Upper lobe of left lung (tissue), 6 donors: Measurements from ENCODE around the gene MIA. TPM values are rescaled to one million over a fixed set of nuclear protein-coding genes. Genes with fewer than 3 reads are reported as not detected.

Experiments used
- ATAC-seq, 2 donors: fragments of 200-7000 bp; cut with Tn5 transposase; one replicate each; pipeline ENCODE4 v1.9.1; 2022; ENCODE audit warnings: mild to moderate bottlenecking in 2 of 2, moderate library complexity in 2 of 2; ENCODE audit not compliant: low FRiP score in 2 of 2
- DNase-seq, 2 donors: peaks; one replicate each; pipeline ENCODE4 v3.0.0-alpha.2; 2019 to 2020
- H3K27ac ChIP-seq, 4 donors: fragments of 200-600 bp; sonication (generic); one replicate each; pipeline ENCODE4 v1.5.1; 2016 to 2019
- H3K27me3 ChIP-seq, 4 donors: fragments of 200-600 bp; sonication (generic); one replicate each; pipeline ENCODE4 v1.5.1; 2017 to 2019
- H3K36me3 ChIP-seq, 4 donors: fragments of 200-600 bp; sonication (generic); one replicate each; pipeline ENCODE4 v1.5.1; 2016 to 2019
- H3K4me1 ChIP-seq, 4 donors: fragments of 200-600 bp; sonication (generic); one replicate each; pipeline ENCODE4 v1.5.1; 2018 to 2019
- H3K4me3 ChIP-seq, 4 donors: fragments of 200-600 bp; sonication (generic); one replicate each; pipeline ENCODE4 v1.5.1; 2017 to 2019; ENCODE audit warnings: mild to moderate bottlenecking in 2 of 4, moderate library complexity in 1 of 4
- H3K9me3 ChIP-seq, 4 donors: fragments of 200-600 bp; sonication (generic); one replicate each; pipeline ENCODE4 v1.5.1; 2018 to 2019
- EP300 ChIP-seq, 4 donors: sonication (generic); formaldehyde crosslinking; IDR thresholded peaks; one replicate each; pipeline ENCODE4 v1.5.1; 2017; ENCODE audit warnings: antibody characterized with exemption in 4 of 4, control low read depth in 2 of 4
- POLR2A ChIP-seq, 4 donors: fragments of 450-650 bp; IDR thresholded peaks; one replicate each; pipeline ENCODE4 v1.5.1; 2016 to 2017; ENCODE audit warnings: antibody characterized with exemption in 4 of 4, mild to moderate bottlenecking in 2 of 4
- POLR2AphosphoS5 ChIP-seq, 2 donors: sonication (generic); formaldehyde crosslinking; IDR thresholded peaks; one replicate each; pipeline ENCODE4 v1.5.1; 2017; ENCODE audit warnings: antibody characterized with exemption in 2 of 2
- WGBS, 2 donors: methylation state at CpG; one replicate each; pipeline ENCODE4 v1.1.5; 2017 to 2018; 5-methylcytosine and 5-hydroxymethylcytosine counted together
- total RNA-seq, 6 donors: library from RNA; depleted of rRNA in 4 of 6; stranded (reverse); fragments of >200 nt in 4 of 6; gene quantifications; one replicate each; pipeline versions ENCODE4 v1.1.0 to v1.2.1, GENCODE V29; 2016 to 2021
- TF ChIP-seq, protein P1 (sequence below), 6 experiments: fragments of 450-650 bp in 4 of 6; fragments of 200-600 bp in 2 of 6; sonication (generic) in 2 of 6; IDR thresholded peaks; one replicate each; pipeline ENCODE4 v1.5.1; 2016 to 2019; ENCODE audit warnings: antibody characterized with exemption in 6 of 6
- donor health status: DM: no; HTN: no; CAD: no; lungs with moderate emphysema.
- donor health status: DM: no; HTN: yes; CAD: no; lungs with severe emphysema.

Gene MIA
- total RNA-seq, 6 donors from 2014 or later: 1.2 to 5.2 (median 2.1) TPM; not detected in 3

DNA sequence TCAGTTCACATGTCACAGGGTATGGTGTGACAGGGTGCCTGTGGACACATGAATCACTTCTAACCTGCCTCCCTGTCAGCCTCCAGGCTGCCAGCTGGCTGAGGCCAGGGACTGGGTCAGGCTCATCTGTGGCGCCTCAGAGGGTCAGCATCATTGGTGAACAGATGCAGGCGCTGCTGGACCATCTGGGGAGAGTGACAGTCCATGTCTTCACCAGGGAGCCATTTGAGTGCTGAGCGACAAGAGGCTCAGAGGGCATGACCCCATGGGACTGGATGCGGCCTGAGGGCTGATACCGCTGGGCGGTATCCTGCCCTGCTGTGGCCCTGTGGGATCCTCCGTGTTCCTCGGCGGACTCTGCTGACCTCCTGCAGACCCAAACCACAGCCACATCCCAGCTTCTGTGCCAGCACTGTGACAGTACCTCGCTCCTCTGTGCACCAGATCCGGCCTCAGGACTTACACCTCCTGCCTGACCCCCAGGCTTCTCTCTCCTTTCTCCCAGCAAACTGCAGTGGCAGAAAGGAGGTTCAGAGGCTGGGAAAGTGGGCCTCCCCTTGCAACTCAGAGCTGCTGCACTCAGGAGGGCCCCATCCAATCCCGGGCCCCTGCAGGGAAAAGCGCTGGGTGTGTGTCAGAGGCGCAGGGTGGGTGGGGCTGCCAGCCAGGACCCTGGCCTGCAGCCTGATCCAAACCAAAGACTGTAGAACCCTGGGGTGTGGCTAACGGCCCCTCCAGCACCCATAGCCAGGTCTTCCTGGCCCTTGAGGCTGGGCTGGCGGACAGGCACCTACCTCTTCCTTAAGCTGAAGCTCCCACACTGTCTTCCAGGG lies 35.2 kb upstream of the MIA start:
- no peaks in the 10 kb centered on the region for H3K27me3 ChIP-seq
- H3K9me3 ChIP-seq: no peaks in the 10 kb centered on the region
- no peak overlapping the region for H3K4me3 ChIP-seq
- H3K27ac ChIP-seq: peak overlapping the region; percentile 46 to 70 (median 58)
- 86% methylated on average over 16 of the region's 16 CpGs; no CpG with 5 or more reads in 1 of the 2 donors for WGBS, 2 donors
- peak in 1 of 2 donors; percentile 56 for DNase-seq
- no peak for TF ChIP-seq POLR2AphosphoS5 (IDR thresholded peaks at IDR 0.05)
- TF ChIP-seq EP300 (IDR thresholded peaks at IDR 0.05): no peak
- TF ChIP-seq, protein P1, sequence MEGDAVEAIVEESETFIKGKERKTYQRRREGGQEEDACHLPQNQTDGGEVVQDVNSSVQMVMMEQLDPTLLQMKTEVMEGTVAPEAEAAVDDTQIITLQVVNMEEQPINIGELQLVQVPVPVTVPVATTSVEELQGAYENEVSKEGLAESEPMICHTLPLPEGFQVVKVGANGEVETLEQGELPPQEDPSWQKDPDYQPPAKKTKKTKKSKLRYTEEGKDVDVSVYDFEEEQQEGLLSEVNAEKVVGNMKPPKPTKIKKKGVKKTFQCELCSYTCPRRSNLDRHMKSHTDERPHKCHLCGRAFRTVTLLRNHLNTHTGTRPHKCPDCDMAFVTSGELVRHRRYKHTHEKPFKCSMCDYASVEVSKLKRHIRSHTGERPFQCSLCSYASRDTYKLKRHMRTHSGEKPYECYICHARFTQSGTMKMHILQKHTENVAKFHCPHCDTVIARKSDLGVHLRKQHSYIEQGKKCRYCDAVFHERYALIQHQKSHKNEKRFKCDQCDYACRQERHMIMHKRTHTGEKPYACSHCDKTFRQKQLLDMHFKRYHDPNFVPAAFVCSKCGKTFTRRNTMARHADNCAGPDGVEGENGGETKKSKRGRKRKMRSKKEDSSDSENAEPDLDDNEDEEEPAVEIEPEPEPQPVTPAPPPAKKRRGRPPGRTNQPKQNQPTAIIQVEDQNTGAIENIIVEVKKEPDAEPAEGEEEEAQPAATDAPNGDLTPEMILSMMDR (IDR thresholded peaks at IDR 0.05): no peak
- no peak for TF ChIP-seq POLR2A (IDR thresholded peaks at IDR 0.05)
- peaks cover 23 to 70% (median 59%) of the 10 kb centered on the region in 4 donors for H3K36me3 ChIP-seq
- peaks cover 3 to 20% (median 10%) of the 10 kb centered on the region in 4 donors for H3K4me1 ChIP-seq
- peak in 1 of 2 donors; percentile 9 for ATAC-seq

- TF ChIP-seq POLR2AphosphoS5 (IDR thresholded peaks at IDR 0.05): peak; percentile 33 to 37
- peak in 1 of 4 donors; percentile 6 for TF ChIP-seq POLR2A (IDR thresholded peaks at IDR 0.05)
- TF ChIP-seq, protein P1 (IDR thresholded peaks at IDR 0.05): no peak
- no peak for TF ChIP-seq EP300 (IDR thresholded peaks at IDR 0.05)
- Histone ChIP-seq H3K27me3 (no peaks in the 10 kb centered on the region), H3K4me3 (no peak overlapping the region), H3K36me3 (peaks cover 18 to 64% (median 52%) of the 10 kb centered on the region in 4 donors), H3K9me3 (no peaks in the 10 kb centered on the region), H3K27ac (peak overlapping the region; percentile 53 to 70 (median 62)), H3K4me1 (peaks cover 7 to 21% (median 13%) of the 10 kb centered on the region in 4 donors)
- ATAC-seq (peak in 1 of 2 donors; percentile 57), DNase-seq (no peak)
- 66 to 82% methylated on average over 5 to 6 of the region's 6 CpGs for WGBS, 2 donors
These were observed 34.6 kb upstream of the MIA start for GRCh38 chr19:40740747-40741146.

- Histone ChIP-seq H3K9me3 (no peaks in the 10 kb centered on the region), H3K27me3 (no peaks in the 10 kb centered on the region), H3K27ac (peak overlapping the region; percentile 44 to 70 (median 56)), H3K4me1 (peaks cover 8 to 20% (median 12%) of the 10 kb centered on the region in 4 donors), H3K4me3 (no peak overlapping the region), H3K36me3 (peaks cover 10 to 54% (median 42%) of the 10 kb centered on the region in 4 donors)
- ATAC-seq: no peak
- TF ChIP-seq, protein P1 (IDR thresholded peaks at IDR 0.05): no peak
- TF ChIP-seq POLR2AphosphoS5 (IDR thresholded peaks at IDR 0.05) (no peak), EP300 (IDR thresholded peaks at IDR 0.05) (no peak), POLR2A (IDR thresholded peaks at IDR 0.05) (no peak)
- no peak for DNase-seq
- WGBS, 2 donors: 84 to 95% methylated on average over 9 to 10 of the region's 10 CpGs
These were observed 33.6 kb upstream of the MIA start for GRCh38 chr19:40741527-40742390.

DNA sequence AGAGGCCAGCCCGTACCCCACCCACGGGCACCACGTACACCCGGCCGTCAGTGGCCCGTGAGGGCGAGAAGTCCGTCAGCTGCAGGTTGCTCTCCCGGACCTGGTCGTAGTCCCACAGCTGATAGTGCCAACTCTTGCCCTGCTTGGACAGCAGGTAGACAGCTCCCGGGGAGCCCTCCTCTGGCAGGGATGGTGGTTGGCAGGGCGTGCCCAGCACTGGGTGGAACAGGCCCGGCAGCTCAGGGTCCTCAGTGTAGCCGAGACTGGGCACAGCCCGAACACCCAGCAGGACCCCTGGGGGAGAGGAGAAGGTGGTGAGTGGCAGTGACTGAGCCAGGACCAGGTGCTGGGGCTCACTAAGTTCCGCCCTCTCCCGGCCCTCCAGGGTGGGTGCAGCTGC lies 32.8 kb upstream of the MIA start:
- Histone ChIP-seq H3K4me3 (no peak overlapping the region), H3K27me3 (no peaks in the 10 kb centered on the region), H3K36me3 (peaks cover 4 to 47% (median 35%) of the 10 kb centered on the region in 4 donors), H3K27ac (no peak overlapping the region), H3K4me1 (peaks cover 8 to 20% (median 12%) of the 10 kb centered on the region in 4 donors), H3K9me3 (no peaks in the 10 kb centered on the region)
- 85% methylated on average over 10 of the region's 17 CpGs; no CpG with 5 or more reads in 1 of the 2 donors for WGBS, 2 donors
- DNase-seq (peak in 1 of 2 donors; percentile 73), ATAC-seq (no peak)
- TF ChIP-seq POLR2AphosphoS5 (IDR thresholded peaks at IDR 0.05) (no peak), EP300 (IDR thresholded peaks at IDR 0.05) (no peak)

- Histone ChIP-seq H3K4me1 (peaks cover 8 to 20% (median 13%) of the 10 kb centered on the region in 4 donors), H3K4me3 (no peak overlapping the region), H3K9me3 (no peaks in the 10 kb centered on the region), H3K27ac (no peak overlapping the region), H3K27me3 (no peaks in the 10 kb centered on the region), H3K36me3 (peaks cover under 1 to 42% (median 31%) of the 10 kb centered on the region in 4 donors)
- TF ChIP-seq, protein P1 (IDR thresholded peaks at IDR 0.05): no peak
- TF ChIP-seq POLR2AphosphoS5 (IDR thresholded peaks at IDR 0.05): no peak
- TF ChIP-seq EP300 (IDR thresholded peaks at IDR 0.05): no peak
- TF ChIP-seq POLR2A (IDR thresholded peaks at IDR 0.05): no peak
- 87 to 95% methylated on average over 9 to 12 of the region's 12 CpGs for WGBS, 2 donors
- ATAC-seq (no peak), DNase-seq (no peak)
These were observed 32.4 kb upstream of the MIA start for GRCh38 chr19:40742886-40743285.
